ENCODE data around the gene PCBP3.
A peak's percentile ranks its signal among the peaks of the same experiment; 100 is the strongest.

The PCBP3 gene

DNA sequence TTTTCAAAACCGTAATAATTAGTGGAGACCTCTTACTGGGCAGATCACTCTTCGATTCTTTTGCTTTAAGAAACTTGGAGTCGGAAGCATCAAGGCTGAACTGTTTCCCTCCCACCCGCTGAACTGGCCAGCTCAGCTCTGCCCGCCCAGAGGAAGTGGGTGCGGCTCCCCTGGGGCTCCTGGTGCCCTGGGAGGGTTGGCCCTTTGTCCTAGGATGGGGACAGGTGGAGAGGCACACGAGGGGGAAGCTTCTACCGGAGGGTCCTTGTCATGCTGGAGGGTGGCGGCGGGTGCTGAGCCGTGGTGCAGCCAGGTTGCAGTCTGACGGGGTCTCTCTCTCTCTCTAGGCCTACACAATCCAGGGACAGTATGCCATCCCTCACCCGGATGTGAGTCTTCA, 273.7 kb downstream of the PCBP3 start:
- H3K4me3 ChIP-seq (ENCODE audit: low read length) = no peak overlapping the region
- no peak for DNase-seq (ENCODE audit: low read depth, low spot score)

GRCh38 chr21:45918011-45918410, 274.5 kb downstream of the PCBP3 start:
- DNase-seq (ENCODE audit: low read depth, low spot score) = no peak
- no peak overlapping the region for H3K4me3 ChIP-seq (ENCODE audit: low read length)

GRCh38 chr21:45918835-45919447, 275.4 kb downstream of the PCBP3 start:
- H3K4me3 ChIP-seq (ENCODE audit: low read length) = no peak overlapping the region
- DNase-seq (ENCODE audit: low read depth, low spot score) = no peak

- no peak overlapping the region for H3K4me3 ChIP-seq (ENCODE audit: low read length)
- DNase-seq (ENCODE audit: low read depth, low spot score) = no peak
These were observed 276.1 kb downstream of the PCBP3 start for GRCh38 chr21:45919593-45919992.

DNA sequence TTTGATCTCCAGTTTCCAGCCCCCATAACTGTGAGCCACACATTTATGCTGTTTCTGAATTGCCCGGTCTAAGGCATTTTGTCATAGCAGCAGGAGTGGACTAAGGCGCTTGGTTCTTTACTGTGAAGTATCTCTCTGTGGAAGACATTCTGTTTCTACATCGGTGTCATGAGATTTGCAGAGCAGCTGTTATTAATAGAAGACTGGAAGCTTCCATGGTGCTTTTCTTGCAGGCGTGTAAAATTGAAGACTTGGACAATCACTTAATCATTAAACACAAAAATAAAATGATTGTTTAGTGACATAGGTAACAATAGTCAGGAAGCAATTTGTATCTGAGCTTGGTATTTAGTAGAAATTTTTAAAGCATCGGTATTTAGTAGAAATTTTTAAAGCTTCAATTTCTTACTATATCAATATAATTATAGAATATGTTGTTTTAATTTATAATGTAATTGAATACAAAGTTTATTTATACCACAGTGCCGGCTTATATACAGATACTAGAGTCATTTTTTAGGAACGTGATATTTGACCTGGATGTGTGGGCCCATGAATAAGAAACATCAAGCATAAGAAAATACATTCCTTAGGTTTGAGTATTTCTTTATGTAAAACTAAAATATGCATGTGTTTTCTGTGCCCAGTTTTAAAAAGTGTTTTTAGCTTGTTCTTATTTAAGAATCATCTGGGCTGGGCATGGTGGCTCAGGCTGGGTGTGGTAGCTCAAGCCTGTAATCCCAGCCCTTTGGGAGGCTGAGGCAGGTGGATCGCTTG, 277.5 kb downstream of the PCBP3 start:
- DNase-seq (ENCODE audit: low read depth, low spot score) = no peak
- no peak overlapping the region for H3K4me3 ChIP-seq (ENCODE audit: low read length)

GRCh38 chr21:45921917-45922316, 278.4 kb downstream of the PCBP3 start:
- no peak for DNase-seq (ENCODE audit: low read depth, low spot score)
- no peak overlapping the region for H3K4me3 ChIP-seq (ENCODE audit: low read length)

DNA sequence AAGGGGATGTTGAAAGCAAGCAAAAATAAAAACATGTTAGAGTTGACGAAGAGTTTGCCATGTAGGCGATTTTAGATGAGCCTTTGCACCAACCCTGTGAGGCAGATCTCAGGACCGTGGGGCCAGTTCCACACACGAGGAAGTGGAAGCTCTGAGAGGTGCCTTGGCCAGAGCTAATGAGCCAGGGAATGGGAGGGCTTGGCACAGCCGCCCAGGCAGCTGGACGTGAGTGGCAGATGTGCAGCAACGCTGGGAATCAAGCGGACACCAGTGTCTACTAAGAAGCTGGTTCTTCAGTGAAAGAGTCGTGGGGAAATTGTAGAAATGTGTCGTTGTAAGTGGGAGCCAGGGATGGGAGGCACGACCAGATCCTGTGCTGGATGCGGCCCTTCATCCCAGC, 279.1 kb downstream of the PCBP3 start:
- no peak overlapping the region for H3K4me3 ChIP-seq (ENCODE audit: low read length)
- DNase-seq (ENCODE audit: low read depth, low spot score) = no peak

GRCh38 chr21:45923146-45923545, 279.6 kb downstream of the PCBP3 start:
- H3K4me3 ChIP-seq (ENCODE audit: low read length) = no peak overlapping the region
- DNase-seq (ENCODE audit: low read depth, low spot score) = peak; percentile 57

- H3K4me3 ChIP-seq (ENCODE audit: low read length) = no peak overlapping the region
- no peak for DNase-seq (ENCODE audit: low read depth, low spot score)
These were observed 282.8 kb downstream of the PCBP3 start for GRCh38 chr21:45926281-45926680.

- no peak for DNase-seq (ENCODE audit: low read depth, low spot score)
- H3K4me3 ChIP-seq (ENCODE audit: low read length) = no peak overlapping the region
These were observed 283.5 kb downstream of the PCBP3 start for GRCh38 chr21:45927032-45927431.

GRCh38 chr21:45927851-45928850, 284.6 kb downstream of the PCBP3 start:
- DNase-seq (ENCODE audit: low read depth, low spot score) = no peak
- H3K4me3 ChIP-seq (ENCODE audit: low read length) = no peak overlapping the region

- no peak for DNase-seq (ENCODE audit: low read depth, low spot score)
These were observed 285.9 kb downstream of the PCBP3 start for GRCh38 chr21:45929449-45929848.

DNA sequence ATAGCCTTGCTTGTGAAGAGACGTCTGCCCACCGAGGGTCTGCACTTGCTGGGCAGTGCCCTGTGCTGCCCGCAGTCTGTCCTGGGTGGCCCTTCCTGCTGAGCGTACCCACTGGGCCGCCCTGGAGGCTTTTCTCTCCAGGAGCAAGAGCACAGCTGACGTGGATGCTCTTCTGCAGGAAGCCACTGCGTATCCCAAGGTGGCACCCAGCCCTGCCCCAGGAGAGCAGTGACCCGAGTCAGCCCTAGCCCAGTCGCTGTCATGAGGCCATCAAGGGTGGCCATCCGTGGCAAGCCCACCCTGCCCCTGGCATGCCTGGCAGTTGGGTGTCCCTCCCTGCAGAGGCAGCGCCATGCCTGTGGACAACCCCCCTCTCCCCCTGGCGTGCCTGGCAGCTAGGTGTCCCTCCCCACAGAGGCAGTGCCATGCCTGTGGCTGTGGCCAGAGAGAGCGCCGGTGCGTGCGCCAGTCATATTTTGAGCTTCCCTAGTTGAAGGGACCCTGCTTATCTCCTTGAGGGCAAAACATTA, 286.8 kb downstream of the PCBP3 start:
- no peak overlapping the region for H3K4me3 ChIP-seq (ENCODE audit: low read length)
- DNase-seq (ENCODE audit: low read depth, low spot score) = no peak

More at GRCh38 chr21:45929449-45929848, 285.9 kb downstream of the PCBP3 start:
- no peak overlapping the region for H3K4me3 ChIP-seq (ENCODE audit: low read length)

DNA sequence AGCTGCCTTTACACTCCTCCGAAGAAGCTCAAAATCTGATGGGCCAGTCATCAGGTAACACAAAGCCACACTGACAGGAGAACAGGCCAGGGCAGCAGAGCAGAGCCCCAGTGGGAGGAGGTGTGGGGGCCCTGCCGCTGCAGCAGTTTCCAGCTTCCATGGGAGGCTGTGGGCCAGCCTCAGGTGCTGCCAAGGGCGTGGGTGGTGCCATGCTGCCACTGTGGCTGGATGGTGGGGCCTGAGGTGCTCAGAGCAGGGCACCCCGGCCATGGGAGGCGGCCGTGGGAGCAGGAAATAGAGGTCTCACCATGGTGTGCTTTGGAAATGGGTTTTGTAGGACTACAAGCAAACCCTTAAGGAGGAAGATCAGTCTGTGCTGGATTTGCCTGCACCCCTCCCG, 287.3 kb downstream of the PCBP3 start:
- H3K4me3 ChIP-seq (ENCODE audit: low read length) = no peak overlapping the region
- DNase-seq (ENCODE audit: low read depth, low spot score) = no peak

- H3K4me3 ChIP-seq (ENCODE audit: low read length) = no peak overlapping the region
- no peak for DNase-seq (ENCODE audit: low read depth, low spot score)
These were observed 288.0 kb downstream of the PCBP3 start for GRCh38 chr21:45931397-45931969.

- no peak for DNase-seq (ENCODE audit: low read depth, low spot score)
- H3K4me3 ChIP-seq (ENCODE audit: low read length) = no peak overlapping the region
These were observed 289.5 kb downstream of the PCBP3 start for GRCh38 chr21:45932922-45933502.

GRCh38 chr21:45934085-45934484, 290.6 kb downstream of the PCBP3 start:
- DNase-seq (ENCODE audit: low read depth, low spot score) = no peak
- no peak overlapping the region for H3K4me3 ChIP-seq (ENCODE audit: low read length)

DNA sequence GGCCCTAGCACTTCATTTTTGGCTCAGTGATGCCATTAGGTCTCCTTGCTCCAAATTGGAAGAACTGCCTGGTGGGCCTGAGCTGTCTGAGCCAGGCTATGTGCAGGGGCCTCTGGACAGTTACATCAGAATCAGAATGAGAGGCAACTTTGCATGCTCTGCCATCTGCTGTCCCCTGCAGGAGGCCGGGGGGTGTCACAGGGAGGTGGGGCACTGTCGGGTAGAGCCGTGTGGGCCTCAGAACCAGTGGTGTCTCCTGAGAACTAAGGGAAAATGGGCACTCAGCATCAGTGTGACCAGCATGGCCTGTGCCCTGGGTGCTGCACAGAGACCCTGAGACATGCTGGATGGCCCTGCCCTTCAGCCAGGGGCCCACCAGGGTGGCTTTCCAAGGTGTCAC, 291.0 kb downstream of the PCBP3 start:
- no peak for DNase-seq (ENCODE audit: low read depth, low spot score)

GRCh38 chr21:45935628-45936027, 292.1 kb downstream of the PCBP3 start:
- no peak for DNase-seq (ENCODE audit: low read depth, low spot score)
- no peak overlapping the region for H3K4me3 ChIP-seq (ENCODE audit: low read length)

More for the DNA sequence above, 291.0 kb downstream of the PCBP3 start:
- H3K4me3 ChIP-seq (ENCODE audit: low read length) = no peak overlapping the region

Measured in Jurkat, Clone E6-1 (cell line).